ENCODE measurements around the gene DUSP2.

Gene DUSP2

GRCh38 chr2:96153991-96154431 is 8.8 kb upstream of the DUSP2 start:
- H3K27me3 ChIP-seq (ENCODE audit: insufficient read depth, low read length), result no peaks in the 10 kb centered on the region
- H2AFZ ChIP-seq (ENCODE audit: low read length), result no peak overlapping the region
- TF ChIP-seq, protein P1, sequence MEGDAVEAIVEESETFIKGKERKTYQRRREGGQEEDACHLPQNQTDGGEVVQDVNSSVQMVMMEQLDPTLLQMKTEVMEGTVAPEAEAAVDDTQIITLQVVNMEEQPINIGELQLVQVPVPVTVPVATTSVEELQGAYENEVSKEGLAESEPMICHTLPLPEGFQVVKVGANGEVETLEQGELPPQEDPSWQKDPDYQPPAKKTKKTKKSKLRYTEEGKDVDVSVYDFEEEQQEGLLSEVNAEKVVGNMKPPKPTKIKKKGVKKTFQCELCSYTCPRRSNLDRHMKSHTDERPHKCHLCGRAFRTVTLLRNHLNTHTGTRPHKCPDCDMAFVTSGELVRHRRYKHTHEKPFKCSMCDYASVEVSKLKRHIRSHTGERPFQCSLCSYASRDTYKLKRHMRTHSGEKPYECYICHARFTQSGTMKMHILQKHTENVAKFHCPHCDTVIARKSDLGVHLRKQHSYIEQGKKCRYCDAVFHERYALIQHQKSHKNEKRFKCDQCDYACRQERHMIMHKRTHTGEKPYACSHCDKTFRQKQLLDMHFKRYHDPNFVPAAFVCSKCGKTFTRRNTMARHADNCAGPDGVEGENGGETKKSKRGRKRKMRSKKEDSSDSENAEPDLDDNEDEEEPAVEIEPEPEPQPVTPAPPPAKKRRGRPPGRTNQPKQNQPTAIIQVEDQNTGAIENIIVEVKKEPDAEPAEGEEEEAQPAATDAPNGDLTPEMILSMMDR (IDR thresholded peaks at IDR 0.05; ENCODE audit: low read length), result no peak
- no peak for TF ChIP-seq EZH2 (IDR thresholded peaks at IDR 0.05; ENCODE audit: borderline replicate concordance, low read length)
- H3K4me3 ChIP-seq (ENCODE audit: low read depth, low read length, poor library complexity, severe bottlenecking), result no peak overlapping the region
- H3K79me2 ChIP-seq (ENCODE audit: insufficient read depth, low read length), result no peaks in the 10 kb centered on the region
- no peak overlapping the region for H3K27ac ChIP-seq (ENCODE audit: low read depth, low read length, poor library complexity, severe bottlenecking)
- H3K4me2 ChIP-seq (ENCODE audit: low read length), result no peak overlapping the region
- H3K9me3 ChIP-seq (ENCODE audit: low read length), result no peaks in the 10 kb centered on the region
- no peaks in the 10 kb centered on the region for H3F3A ChIP-seq (ENCODE audit: insufficient read depth, low read length)
- H3K36me3 ChIP-seq (ENCODE audit: insufficient read depth, low read length), result no peaks in the 10 kb centered on the region
- H3K9me2 ChIP-seq (ENCODE audit: low read depth, low read length), result no peaks in the 10 kb centered on the region
- H3K4me1 ChIP-seq (ENCODE audit: insufficient read depth, low read length, severe bottlenecking), result peaks cover 5% of the 10 kb centered on the region
- no peaks in the 10 kb centered on the region for H4K20me1 ChIP-seq (ENCODE audit: insufficient read depth, low read length)
- no peak overlapping the region for H3K9ac ChIP-seq (ENCODE audit: low read length)

DNA sequence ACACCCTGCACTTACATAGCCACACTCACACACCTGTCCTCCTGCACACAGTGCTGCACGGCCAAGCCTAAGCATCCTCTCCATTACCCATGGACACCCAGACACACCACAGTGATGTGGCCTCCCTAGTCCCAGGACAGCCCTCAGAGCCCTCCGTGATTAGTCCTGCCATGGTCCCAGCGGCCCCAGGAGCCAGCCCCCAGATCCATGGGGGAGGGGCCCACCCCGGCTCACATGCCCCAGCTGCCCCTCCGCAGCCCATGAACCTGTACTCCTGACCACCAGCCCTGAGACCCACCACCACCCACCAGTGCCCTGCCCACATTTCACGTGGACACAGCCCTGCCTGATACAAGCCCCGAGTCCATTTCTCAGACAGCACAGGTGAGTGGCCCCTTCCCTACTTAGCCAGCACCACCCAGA is 8.1 kb upstream of the DUSP2 start:
- Histone ChIP-seq H3K27me3 (ENCODE audit: insufficient read depth, low read length) (no peaks in the 10 kb centered on the region), H3K4me2 (ENCODE audit: low read length) (no peak overlapping the region), H3K9ac (ENCODE audit: low read length) (no peak overlapping the region)

GRCh38 chr2:96152304-96153161 is 7.3 kb upstream of the DUSP2 start:
- Histone ChIP-seq H3K9me2 (ENCODE audit: low read depth, low read length) (no peaks in the 10 kb centered on the region), H3K27me3 (ENCODE audit: insufficient read depth, low read length) (no peaks in the 10 kb centered on the region), H3K9ac (ENCODE audit: low read length) (no peak overlapping the region), H3K27ac (ENCODE audit: low read depth, low read length, poor library complexity, severe bottlenecking) (no peak overlapping the region), H3K4me1 (ENCODE audit: insufficient read depth, low read length, severe bottlenecking) (peaks cover 20% of the 10 kb centered on the region), H3K36me3 (ENCODE audit: insufficient read depth, low read length) (no peaks in the 10 kb centered on the region), H3K79me2 (ENCODE audit: insufficient read depth, low read length) (no peaks in the 10 kb centered on the region), H3K9me3 (ENCODE audit: low read length) (no peaks in the 10 kb centered on the region), H3K4me3 (ENCODE audit: low read depth, low read length, poor library complexity, severe bottlenecking) (no peak overlapping the region), H2AFZ (ENCODE audit: low read length) (no peak overlapping the region), H3F3A (ENCODE audit: insufficient read depth, low read length) (no peaks in the 10 kb centered on the region), H3K4me2 (ENCODE audit: low read length) (no peak overlapping the region), H4K20me1 (ENCODE audit: insufficient read depth, low read length) (no peaks in the 10 kb centered on the region)
- TF ChIP-seq, protein P1 (IDR thresholded peaks at IDR 0.05; ENCODE audit: low read length), result no peak
- no peak for TF ChIP-seq EZH2 (IDR thresholded peaks at IDR 0.05; ENCODE audit: borderline replicate concordance, low read length)

More for the DNA sequence above, 8.1 kb upstream of the DUSP2 start:
- Histone ChIP-seq H3K4me3 (ENCODE audit: low read depth, low read length, poor library complexity, severe bottlenecking) (no peak overlapping the region), H3K9me3 (ENCODE audit: low read length) (no peaks in the 10 kb centered on the region), H3F3A (ENCODE audit: insufficient read depth, low read length) (no peaks in the 10 kb centered on the region), H3K27ac (ENCODE audit: low read depth, low read length, poor library complexity, severe bottlenecking) (no peak overlapping the region), H2AFZ (ENCODE audit: low read length) (no peak overlapping the region), H3K4me1 (ENCODE audit: insufficient read depth, low read length, severe bottlenecking) (peaks cover 12% of the 10 kb centered on the region), H3K79me2 (ENCODE audit: insufficient read depth, low read length) (no peaks in the 10 kb centered on the region), H4K20me1 (ENCODE audit: insufficient read depth, low read length) (no peaks in the 10 kb centered on the region), H3K36me3 (ENCODE audit: insufficient read depth, low read length) (no peaks in the 10 kb centered on the region), H3K9me2 (ENCODE audit: low read depth, low read length) (no peaks in the 10 kb centered on the region)
- TF ChIP-seq, protein P1 (IDR thresholded peaks at IDR 0.05; ENCODE audit: low read length), result no peak
- no peak for TF ChIP-seq EZH2 (IDR thresholded peaks at IDR 0.05; ENCODE audit: borderline replicate concordance, low read length)

All from OCI-LY1 (cell line).